HS-5 (cell line): ENCODE measurements around the gene ANKRD42.
A peak's percentile ranks its signal among the peaks of the same experiment; 100 is the strongest.

ENCODE experiments used
- DNase-seq: peaks from one replicate; pipeline ENCODE4 v3.0.0-alpha.2; 2012; ENCODE audit warnings: low read depth

ANKRD42 gene

GRCh38 chr11:83193315-83194280, at the start of gene ANKRD42:
ANKRD42 (plus strand) TSS chr11:83193712; CDS start chr11:83194671, 959 bp downstream.
- peak; percentile 87 for DNase-seq

GRCh38 chr11:83147895-83148294, 45.6 kb upstream of the ANKRD42 start:
- DNase-seq = no peak

DNA sequence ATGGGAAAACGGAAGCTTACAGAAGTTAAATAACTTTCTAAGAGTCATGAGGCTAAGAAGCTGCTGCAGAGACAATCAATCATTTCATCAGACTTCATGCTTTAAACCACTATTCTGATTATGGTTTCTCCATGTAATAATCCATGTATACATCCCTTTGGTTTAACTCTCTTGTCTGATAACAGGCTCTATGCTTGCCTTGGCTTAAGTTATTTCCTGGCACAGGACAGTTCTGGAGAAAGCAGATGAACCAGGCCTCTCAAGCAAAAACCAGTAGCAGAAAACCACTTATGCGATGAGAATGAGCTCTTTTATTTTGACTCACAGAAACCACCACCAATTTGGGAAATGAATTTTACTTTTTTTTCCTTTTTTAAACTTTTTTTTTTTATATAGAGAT, 43.1 kb upstream of the ANKRD42 start:
- no peak for DNase-seq

- no peak for DNase-seq
Observed at GRCh38 chr11:83151274-83151977, 42.1 kb upstream of the ANKRD42 start.

- no peak for DNase-seq
Observed at GRCh38 chr11:83152264-83152663, 41.2 kb upstream of the ANKRD42 start.

DNA sequence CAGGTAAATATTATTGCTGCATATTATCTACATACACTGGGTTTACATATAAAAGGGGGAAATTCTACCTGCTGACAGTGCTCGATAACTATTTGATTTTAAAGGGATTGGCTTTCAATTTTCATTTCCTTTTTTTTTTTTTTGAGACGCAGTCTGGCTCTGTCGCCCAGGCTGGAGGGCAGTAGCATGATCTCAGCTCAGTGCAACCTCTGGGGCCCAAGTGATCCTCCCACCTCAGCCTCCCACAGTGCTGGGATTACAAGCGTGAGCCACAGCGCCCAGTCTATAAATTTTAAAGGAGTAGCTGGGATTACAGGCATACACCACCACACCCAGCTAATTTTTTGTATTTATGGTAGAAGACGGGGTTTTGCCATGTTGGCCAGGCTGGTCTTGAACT, 39.7 kb upstream of the ANKRD42 start:
- no peak for DNase-seq

DNA sequence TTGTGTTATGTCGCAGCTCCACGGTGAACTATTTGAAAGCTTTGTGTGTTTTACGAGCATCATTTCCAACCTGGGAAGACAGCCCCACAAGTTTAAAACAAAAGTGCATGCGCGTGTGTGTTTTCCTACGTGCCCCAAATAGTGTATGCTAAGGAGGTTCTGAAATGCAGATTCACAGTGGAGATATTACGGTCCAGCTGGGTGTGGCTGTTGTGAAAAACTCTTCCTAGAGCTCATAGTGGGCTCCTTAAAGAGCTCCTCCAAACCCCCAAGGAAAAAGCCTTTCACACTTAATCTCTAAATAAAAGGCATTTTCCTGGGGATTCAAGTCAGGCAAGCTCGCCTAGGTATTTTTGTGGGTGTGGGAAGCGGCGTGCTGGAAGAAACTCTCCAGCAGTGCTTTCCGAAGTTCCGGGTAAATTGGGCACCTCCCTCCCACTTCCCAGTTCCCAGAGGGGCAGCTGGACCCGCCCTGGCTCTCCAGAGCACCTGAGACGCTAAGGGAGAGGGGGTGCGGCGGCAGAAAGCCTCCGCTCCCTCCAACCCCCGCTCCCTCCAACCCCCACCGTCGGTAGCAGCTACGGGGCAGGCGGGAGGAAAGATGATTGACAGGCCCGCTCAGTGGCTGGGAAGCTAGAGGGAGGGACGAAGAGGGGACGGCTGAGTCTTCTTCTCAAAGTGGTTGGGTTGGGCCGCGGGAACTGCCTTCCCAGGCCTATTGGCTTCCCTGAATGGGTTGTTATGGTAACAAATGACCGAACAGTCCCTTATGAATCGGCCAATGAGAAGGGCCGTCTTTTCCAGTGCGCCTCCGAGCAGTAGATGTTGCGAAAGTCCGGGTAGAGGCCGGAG, 37.1 kb upstream of the ANKRD42 start:
- peak; percentile 99 for DNase-seq

DNA sequence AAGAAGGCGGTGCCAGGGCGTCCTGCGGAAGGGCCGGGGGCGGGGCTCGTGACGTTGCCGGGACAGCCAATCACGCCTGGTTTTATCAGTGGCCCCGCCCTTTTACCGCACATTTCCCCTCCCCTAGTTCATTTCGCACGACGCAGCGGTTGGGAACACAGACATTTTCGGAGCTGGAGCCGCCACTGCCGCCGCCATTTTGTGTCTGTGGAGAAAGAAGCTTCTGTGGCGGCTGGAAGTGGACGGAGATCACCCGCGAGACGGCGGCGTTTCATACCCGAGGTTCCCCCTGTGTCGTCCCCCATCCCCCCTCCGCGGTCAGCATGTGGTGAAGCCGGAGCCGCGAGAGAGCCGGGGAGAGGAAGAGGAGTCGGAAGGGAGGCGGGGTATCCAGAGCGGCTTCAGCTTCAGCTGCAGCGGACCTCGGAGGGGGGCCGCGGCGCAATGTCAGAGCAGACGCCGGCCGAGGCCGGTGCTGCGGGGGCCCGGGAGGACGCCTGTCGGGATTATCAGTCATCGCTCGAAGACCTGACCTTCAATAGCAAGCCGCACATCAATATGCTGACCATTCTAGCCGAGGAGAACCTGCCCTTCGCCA, 36.4 kb upstream of the ANKRD42 start, which contains the start of gene PCF11:
Gene PCF11, plus strand, starts transcription at position 136 of the 598 bp plus-strand sequence. Its CDS starts 309 bp downstream, at position 445.
- no peak for DNase-seq

GRCh38 chr11:83157594-83158356, 35.7 kb upstream of the ANKRD42 start:
- DNase-seq = no peak

- DNase-seq = no peak
Observed at GRCh38 chr11:83158357-83158786, 35.1 kb upstream of the ANKRD42 start.

- no peak for DNase-seq
Observed at GRCh38 chr11:83158965-83159901, 34.3 kb upstream of the ANKRD42 start.

- no peak for DNase-seq
Observed at GRCh38 chr11:83159902-83160865, 33.3 kb upstream of the ANKRD42 start.

DNA sequence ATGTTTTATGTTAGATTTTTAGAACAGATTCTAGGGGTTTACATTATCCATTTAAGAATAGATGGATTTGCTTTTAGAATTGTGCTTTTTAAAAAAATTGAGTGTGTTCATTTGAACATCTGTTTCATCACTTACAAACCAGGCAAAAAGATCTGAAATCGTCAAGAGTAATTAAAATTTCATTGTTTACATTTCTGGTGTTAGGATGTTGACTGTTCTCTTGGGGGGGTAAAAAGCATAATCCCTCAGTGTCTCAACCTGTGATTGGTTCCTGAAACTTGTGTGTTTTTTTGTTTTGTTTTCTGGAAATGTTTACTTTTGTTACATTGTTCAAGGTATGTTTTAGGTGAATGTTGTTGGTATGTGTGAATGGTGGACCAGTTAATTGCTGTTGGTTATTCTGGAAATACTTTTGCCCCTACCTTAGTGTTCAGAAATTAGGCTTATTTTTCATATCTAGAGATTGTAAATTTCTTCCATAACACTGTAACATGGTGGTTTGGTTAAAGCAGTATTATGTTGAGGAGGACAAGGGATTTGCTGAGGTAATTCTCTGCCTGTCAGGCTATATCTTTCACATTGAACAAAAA, 31.8 kb upstream of the ANKRD42 start:
- DNase-seq = no peak

- DNase-seq = no peak
Observed at GRCh38 chr11:83162377-83162776, 31.1 kb upstream of the ANKRD42 start.

DNA sequence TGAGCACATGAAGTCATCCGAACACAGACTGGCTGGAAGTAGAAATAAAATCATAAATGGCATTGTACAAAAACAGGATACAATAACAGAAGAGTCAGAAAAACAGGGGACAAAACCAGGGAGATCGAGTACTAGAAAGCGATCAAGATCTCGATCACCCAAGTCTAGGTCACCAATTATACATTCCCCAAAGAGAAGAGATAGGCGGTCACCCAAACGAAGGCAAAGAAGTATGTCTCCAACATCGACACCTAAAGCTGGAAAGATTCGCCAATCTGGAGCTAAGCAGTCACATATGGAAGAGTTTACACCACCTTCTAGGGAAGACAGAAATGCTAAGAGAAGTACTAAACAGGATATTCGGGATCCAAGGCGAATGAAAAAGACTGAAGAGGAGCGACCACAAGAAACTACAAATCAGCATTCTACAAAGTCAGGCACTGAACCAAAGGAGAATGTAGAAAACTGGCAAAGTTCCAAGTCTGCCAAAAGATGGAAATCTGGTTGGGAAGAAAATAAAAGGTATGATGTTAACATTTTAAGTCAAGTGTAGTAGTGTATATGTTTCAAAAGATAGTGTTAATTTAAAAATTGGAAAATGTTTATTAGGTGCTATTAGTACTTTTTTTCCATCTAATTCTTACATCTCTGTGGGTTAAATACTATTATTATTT, 27.2 kb upstream of the ANKRD42 start:
- DNase-seq = no peak

DNA sequence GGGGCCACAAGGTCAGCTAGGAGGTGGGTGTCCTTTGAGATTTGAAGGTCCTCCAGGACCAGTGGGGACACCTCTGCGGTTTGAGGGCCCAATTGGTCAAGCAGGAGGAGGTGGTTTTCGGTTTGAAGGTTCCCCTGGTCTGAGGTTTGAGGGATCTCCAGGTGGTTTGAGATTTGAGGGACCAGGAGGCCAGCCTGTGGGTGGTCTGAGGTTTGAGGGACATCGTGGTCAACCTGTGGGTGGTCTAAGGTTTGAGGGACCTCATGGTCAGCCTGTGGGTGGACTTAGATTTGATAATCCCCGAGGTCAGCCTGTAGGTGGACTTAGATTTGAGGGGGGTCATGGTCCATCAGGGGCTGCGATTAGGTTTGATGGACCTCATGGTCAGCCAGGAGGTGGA, 24.8 kb upstream of the ANKRD42 start:
- no peak for DNase-seq

DNA sequence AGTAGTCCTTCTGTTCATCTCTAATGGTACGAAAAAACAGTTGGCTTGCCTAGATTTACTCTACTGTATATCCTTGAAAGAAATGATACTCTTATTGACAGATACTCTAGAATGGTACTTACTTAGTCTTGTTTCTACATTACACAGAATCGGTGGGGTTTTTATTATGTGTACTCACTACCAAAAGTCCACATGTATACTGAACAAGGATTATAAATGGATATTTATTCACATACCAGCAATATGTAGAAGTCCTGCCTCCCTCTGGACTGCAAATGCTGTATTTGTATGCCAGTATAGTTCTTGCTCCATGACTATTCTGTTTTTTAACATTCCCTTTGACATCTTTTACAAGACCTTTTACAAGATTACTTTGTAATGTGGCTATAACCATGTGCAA, 22.6 kb upstream of the ANKRD42 start:
- DNase-seq = no peak

GRCh38 chr11:83172551-83172950, 21.0 kb upstream of the ANKRD42 start:
- no peak for DNase-seq
